GM18870 (cell line): ENCODE measurements around the gene RAB11B.
"Not testable (repeated sequence)": the region's sequence is repeated elsewhere in the genome, so short reads cannot be mapped to it uniquely, and the experiment has no call there.

Source experiments
- ATAC-seq: cut with Tn5 transposase; IDR thresholded peaks from one replicate; pipeline ENCODE4 v1.9.1; 2021; ENCODE audit warnings: moderate library complexity; ENCODE audit not compliant: unreplicated experiment

Gene RAB11B

GRCh38 chr19:8393192-8393870, 3.2 kb downstream of the RAB11B start:
- no peak for ATAC-seq

DNA sequence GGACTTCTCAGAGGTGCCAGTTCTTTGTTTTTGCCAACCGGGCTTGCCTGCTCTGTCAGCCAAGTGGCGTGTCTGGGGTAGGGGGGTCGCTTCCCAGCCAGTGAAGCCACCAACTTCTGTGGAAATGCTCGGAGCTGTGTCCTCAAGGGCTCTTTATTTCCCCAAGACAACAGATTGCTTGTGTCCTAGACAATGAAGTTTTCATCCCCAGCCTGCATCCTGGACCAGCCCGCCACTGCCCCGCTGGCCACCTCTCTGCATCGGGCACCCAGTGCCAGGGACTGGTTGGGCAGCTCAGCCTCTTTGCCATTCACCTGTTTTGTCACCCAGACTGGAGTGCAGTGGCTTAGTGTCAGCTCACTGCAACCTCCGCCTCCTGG, 3.7 kb downstream of the RAB11B start:
- ATAC-seq: no peak

DNA sequence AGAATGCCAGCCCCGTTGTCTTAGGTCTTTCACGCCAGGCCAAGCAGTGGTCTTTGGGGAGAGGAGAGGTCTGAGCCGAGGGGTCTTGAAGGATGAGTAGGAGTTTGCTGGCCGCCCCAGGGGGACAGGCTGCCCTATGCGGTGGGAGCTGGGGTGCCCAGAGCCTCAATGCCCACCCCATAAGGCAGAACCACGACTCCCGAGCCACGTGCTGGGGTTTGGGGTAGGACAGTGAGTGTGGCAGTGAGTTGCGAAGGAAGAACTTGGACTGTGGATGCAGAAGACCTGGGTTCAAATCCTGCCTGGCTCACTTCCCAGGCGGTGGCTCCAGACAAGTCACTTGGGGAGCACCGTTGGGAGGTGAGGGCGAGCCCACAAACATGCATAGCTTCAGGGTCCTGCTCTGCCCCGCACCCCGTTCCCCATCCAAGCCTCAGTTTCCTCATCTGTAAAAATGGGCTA, 5.5 kb downstream of the RAB11B start:
- no peak for ATAC-seq

GRCh38 chr19:8396185-8396562, 6.0 kb downstream of the RAB11B start:
- ATAC-seq: no peak

- ATAC-seq: no peak
These were observed 6.5 kb downstream of the RAB11B start for GRCh38 chr19:8396563-8397203.

DNA sequence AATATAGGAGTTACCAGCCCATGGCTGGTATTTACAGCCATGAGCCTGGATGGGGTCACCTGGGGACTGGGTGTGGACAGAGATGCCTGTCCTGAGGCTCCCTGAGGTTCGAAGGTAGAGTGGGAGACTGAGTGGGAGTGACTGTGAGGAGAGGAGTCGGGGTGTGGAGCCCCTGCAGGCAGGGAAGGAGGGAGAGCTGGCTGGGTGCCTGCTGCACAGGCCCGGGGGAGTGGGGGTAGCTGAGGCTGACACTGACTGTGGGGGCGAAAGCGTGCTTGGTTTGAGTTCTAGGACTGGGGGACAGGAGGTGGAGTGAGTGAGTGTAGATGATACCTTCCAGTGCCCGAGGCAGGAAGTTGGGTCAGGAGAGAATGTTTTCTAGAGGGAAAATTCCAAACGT, 7.1 kb downstream of the RAB11B start:
- no peak for ATAC-seq

GRCh38 chr19:8397746-8398310, 7.7 kb downstream of the RAB11B start:
- ATAC-seq: no peak

- ATAC-seq: no peak
These were observed 8.2 kb downstream of the RAB11B start for GRCh38 chr19:8398311-8398771.

GRCh38 chr19:8399681-8400188, 9.6 kb downstream of the RAB11B start:
- ATAC-seq: no peak

GRCh38 chr19:8401981-8402411, 11.8 kb downstream of the RAB11B start:
- no peak for ATAC-seq

- no peak for ATAC-seq
These were observed 13.1 kb downstream of the RAB11B start for GRCh38 chr19:8403098-8403819.

- no peak for ATAC-seq
These were observed 13.6 kb downstream of the RAB11B start for GRCh38 chr19:8403820-8404109.

GRCh38 chr19:8404391-8405151, 14.4 kb downstream of the RAB11B start:
- no peak for ATAC-seq

DNA sequence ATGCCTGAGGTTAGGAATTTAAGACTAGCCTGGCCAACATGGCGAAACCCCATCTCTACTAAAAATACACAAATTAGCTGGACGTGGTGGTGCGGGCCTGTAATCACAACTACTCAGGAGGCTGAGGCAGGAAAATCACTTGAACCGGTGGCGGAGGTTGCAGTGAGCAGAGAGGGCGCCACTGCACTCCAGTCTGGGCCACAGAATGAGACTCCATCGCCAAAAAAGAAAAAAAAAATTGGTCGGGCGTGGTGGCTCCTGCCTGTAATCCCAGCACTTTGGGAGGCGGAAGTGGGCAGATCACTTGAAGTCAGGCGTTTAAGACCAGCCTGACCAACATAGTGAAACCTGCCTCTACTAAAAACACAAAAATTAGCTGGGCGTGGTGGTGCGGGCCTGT, 20.6 kb downstream of the RAB11B start:
- not testable (repeated sequence) for ATAC-seq

- ATAC-seq: peak; percentile 84
These were observed 22.8 kb downstream of the RAB11B start, which contains the start of gene MARCHF2 for GRCh38 chr19:8412783-8413628. Gene MARCHF2, plus strand, starts transcription at chr19:8413305. Its CDS starts 8,536 bp downstream, at chr19:8421841.

- ATAC-seq: no peak
These were observed 23.5 kb downstream of the RAB11B start for GRCh38 chr19:8413629-8413995.

DNA sequence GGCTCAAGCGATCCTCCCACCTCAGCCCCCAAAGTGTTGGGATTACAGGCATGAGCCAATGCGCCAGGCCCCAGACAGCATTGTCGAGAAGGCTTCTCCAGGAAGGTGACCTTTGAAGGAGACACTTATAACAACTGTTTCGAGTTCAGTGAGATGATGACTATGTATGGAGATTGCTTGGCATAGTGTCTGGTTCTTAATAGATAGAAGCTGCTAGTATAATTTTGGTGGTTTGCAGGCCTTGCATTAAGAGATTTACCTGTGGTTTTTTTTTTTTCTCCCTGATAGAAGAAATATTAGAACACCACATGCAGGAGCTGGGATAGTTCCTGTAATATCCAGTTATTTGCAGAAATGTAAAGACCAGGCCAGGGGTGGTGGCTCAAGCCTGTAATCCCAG, 26.6 kb downstream of the RAB11B start:
- ATAC-seq: no peak

DNA sequence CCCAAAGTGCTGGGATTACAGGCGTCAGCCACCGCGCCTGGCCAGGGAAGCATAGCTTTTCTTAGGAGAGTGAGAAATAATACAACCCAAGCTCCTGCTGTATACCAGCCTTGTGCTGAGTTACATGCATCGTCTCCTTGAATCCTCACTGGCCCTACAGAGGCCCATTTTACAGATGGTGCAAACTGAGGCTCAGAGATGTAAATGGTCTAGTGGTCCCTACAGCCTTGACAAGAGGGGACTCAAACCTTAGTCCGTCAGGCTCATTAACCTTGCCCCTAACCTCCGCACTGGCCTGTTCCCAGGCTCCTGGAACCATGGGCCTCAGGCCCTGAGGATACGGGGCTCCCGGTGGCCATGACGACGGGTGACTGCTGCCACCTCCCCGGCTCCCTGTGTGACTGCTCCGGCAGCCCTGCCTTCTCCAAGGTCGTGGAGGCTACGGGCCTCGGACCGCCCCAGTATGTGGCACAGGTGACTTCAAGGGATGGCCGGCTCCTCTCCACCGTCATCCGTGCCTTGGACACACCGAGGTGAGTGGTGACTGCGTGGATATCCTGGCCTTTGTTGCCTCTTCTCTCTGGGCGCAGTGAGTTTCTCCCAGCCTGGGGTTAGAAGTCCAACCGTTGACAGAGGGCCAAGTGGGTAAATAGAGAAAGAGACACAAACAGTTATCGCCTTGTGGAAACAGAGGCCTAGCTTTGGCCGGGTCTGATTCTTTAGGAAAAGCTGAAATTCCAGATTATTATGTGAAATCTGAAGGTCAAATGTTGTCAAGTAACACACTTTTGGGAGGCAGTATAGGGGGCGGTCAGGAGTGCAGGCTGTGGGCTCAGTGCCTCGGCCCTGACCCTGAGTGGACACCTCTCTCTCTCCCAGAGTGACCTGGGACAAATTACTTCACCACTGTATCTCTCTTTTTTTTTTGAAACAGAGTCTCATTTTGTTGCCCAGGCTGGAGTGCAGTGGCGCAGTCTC, 31.6 kb downstream of the RAB11B start:
- ATAC-seq: no peak

GRCh38 chr19:8423817-8424223, 33.7 kb downstream of the RAB11B start:
- no peak for ATAC-seq
